Ecto neural progenitor cell (in vitro differentiated cells): ENCODE measurements around the gene SERPINB6.
A peak's percentile ranks its signal among the peaks of the same experiment; 100 is the strongest.
"Not testable (repeated sequence)": the region's sequence is repeated elsewhere in the genome, so short reads cannot be mapped to it uniquely, and the experiment has no call there.

Source experiments
- DNase-seq: peaks from one replicate; pipeline ENCODE4 v3.0.0-alpha.2; 2018; ENCODE audit warnings: low spot score

Gene SERPINB6

DNA sequence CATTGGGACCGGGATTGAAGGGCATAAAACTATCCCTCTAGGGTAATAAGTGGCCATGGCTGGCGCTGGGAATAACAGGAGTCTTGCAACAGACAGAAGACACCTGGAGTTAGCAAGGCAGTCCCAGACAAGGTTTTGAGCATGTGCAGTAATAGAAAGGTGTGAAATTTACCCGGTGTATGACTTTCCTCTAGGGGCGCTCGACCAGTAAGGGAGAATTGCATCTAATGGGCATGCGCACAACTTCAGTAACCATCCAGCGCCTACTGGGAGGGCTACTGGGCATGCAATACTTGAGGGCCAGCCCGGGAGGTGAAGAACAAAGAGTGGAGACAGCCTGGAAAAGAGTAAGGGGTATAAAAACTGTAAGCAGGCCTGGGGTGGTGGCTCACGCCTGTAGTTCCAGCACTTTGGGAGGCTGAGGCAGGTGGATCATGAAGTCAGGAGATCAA is 32.7 kb downstream of the SERPINB6 start:
- DNase-seq, result no peak

DNA sequence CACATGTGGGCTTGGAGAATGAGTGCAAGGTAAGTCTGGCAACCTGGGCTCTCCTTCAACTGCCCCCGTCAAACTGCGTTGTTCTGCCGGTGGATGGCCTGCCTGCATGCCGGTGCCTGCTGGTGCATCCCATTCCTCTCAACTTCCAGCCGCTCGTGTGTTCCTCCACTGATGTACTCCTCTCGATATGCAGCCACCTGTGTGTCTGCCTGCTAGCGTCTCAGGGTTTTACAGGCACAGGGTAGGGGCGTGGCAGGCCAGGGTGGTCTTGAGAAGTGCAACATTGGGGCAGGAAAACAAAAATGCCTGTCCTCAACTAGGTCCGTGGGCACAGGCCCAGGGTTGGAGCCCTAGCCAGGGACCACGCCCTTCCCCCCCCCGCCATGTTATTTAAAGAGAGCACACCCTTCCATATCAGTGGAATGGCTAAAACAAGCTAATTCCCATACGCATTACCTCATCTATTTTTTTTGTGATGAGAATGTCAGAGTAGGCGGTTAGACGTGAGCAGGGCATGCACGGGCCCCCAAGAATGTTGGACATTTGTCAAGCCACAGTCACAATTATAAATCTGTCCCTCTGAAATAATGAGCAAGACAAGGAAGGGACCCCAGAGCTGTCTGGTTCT is 33.2 kb downstream of the SERPINB6 start:
- DNase-seq, result no peak

DNA sequence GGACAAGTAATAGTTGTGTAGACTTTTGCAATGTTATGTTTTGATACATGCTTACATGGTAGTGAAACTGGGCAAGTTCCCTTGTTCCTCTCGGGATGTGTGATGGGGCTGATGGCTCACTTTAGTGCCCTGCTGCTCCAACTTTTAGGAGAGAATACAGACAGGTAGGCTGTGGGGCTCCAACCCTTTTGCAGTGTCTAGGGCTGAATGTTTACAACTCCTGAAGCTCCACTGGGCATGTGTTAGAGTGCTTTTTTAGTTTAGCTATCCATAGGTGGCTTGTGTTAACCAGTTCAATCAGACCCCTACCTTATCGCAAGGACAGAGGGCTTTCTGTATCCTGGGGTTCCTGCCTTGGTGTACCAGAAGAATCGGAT is 33.8 kb downstream of the SERPINB6 start:
- DNase-seq, result no peak

GRCh38 chr6:2935566-2936291 is 35.6 kb downstream of the SERPINB6 start:
- DNase-seq, result no peak

DNA sequence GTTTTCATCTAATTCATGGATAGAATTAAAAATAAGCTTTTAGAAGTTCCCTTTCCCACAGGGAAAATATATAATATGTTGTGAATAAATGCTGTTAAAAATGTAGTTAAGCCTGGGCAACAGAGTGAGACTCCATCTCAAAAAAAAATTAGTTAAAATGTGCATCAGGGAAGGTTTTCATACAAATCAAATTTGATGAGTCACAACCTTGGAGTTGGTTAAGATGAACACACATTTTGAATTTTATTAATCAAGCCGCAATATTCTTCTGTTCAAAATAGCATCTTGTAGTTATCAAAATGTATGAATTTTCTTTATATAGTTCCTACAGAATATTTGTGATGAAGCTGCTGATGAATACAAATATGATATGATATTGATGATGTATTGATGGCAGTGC is 37.3 kb downstream of the SERPINB6 start:
- no peak for DNase-seq

DNA sequence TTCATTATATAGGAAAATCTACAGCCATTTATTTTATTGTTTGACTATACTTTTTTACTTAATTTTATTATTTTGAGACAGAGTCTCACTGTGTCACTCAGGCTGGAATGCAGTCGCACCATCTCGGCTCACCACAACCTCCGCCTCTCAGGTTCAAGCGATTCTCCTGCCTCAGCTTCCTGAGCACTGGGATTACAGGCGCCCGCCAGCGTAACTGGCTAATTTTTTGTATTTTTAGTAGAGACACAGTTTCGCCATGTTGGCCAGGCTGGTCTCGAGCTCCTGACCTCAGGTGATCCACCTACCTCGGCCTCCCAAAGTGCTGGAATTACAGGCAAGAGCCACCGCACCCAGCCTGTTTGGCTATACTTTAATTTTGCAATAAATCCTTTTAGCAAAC is 38.5 kb downstream of the SERPINB6 start:
- not testable (repeated sequence) for DNase-seq

DNA sequence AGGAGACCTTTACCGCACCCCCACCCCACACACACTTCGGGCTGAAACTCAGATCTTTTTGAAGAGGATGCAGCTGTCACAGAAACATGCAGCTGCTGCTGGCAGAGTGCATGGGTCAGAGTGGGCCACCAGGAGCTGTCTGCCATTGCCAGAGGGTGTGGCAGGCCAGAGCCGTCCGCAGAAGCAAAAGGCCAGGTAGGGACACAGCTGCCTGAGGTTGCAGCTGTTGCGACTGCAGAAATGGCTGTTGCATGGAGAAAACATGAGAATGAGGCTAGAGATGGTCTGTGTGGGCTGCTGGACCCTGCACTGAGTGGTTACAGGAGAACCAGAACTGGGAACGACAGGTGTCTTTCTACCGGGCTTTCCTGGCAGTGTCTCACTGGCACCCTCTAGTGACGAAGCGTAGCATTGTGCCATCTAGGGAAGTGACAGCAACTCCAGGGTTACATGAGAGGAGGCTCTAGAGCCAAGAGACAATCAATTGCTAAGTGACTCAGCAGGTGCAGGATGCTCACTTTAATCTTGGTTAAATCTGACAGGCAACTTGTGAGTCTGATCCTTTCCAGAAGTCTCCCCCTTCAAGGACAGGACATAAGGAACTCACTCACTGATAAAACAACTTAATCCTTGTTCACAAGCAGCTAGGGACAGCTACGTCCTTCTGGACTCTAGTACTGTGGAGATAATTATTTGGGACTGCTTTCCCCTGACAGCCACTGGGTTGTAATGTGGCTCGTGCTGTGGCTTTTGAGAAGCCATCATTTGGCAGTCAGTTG is 39.2 kb downstream of the SERPINB6 start:
- DNase-seq, result peak; percentile 85

GRCh38 chr6:2931055-2931454 is 40.3 kb downstream of the SERPINB6 start:
- DNase-seq, result no peak

DNA sequence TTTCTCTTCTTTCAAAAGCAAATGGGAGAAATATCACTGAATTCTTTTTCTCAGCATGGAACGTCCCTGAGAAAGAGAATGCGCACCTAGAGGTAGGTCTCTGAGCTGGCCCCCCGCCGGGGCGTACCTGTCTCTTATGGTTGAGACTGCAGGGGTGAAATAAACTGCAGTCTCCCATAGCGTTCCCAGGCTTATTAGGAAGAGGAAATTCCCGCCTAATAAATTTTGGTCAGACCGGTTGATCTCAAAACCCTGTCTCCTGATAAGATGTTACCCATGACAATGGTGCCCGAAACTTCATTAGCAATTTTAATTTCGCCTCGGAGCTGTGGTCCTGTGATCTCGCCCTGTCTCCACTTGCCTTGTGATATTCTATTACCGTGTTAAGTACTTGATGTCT is 43.4 kb downstream of the SERPINB6 start:
- DNase-seq, result not testable (repeated sequence)

DNA sequence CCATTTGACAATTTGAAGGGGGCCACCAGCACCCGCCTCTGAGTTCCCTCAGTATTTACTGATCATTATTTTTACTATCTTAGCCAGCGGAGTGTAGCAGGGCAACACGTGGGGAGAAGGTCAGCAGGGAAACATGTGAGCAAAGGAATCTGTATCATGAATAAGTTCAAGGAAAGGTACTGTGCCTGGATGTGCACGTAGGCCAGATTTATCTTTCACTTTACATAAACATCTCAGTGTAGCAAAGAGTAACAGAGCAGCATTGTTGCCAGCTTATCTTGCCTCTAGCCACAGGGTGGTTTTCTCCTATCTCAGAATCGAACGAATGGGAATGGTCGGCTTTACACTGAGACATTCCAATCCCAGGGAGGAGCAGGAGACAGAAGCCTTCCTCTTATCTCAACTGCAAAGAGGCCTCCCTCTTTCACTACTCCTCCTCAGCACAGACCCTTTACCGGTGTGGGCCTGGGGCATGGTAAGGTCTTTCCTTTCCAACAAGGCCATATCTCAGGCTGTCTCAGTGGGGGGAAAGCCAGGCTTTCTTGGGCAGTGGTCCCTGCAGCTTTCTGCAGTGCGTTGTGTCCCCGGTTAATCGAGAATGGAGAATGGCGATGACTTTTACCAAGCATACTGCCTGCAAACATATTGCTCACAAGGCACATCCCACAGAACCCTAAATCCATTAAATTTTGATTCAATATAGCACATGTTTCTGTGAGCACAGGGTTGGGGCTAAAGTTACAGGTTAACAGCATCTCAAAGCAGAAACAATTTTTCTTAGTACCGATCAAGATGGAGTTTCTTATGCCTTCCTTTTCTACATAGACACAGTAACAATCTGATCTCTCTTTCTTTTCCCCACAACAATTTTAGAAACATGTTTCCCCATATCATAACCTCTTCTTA is 45.3 kb downstream of the SERPINB6 start:
- DNase-seq, result not testable (repeated sequence)

DNA sequence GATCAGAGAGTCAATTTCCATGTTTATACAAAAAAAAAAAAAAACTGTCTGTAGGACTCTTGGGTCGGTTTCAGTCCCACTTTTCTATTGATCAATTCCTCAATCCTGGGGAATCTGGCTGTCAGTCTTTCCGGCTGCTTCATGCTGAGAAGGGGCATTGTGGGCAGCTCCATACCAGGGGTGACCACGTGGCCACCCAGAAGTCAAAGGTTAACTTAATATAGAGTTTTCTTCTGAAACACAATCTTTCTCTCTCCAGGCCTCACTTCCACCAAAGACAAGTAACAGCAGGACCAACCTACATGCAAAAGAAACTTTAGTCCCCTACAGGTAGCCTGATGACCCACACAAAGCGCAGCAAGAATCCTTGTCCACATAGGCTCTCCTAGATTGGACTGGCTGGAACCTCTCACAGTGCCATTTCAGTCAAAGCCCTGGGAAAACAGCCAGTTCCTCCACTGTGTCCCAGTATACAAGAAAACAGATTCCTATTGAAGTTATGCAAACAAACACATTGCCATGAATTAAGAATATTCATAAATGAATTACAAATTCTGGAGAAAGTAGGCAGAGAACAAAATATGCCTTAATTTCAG is 49.7 kb downstream of the SERPINB6 start:
- no peak for DNase-seq

DNA sequence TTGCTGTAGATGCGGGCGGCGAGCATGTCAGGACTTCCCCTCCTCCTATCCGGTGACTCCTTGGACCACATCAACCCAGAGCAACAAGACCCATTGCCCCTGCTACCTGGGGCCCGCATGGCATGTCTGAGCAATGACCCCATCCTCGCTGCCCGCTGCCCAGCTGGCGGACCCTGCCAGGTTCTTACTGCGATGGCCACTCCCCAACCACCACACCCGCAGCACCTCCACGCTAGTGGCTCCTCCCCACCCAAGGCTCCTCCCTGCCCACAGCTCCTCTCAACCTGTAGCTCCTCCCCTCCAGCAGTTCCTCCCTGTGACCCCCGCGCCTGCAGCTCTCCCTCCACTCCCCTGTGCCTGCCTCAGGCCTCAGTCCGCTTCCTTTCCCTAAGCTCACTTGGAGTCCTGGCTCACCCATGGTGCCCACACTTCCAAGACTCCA is 50.7 kb downstream of the SERPINB6 start:
- no peak for DNase-seq

- no peak for DNase-seq
These were observed 51.5 kb downstream of the SERPINB6 start for GRCh38 chr6:2919886-2920285.

GRCh38 chr6:2919401-2919800 is 52.0 kb downstream of the SERPINB6 start:
- DNase-seq, result no peak

- no peak for DNase-seq
These were observed 52.4 kb downstream of the SERPINB6 start for GRCh38 chr6:2918936-2919335.

DNA sequence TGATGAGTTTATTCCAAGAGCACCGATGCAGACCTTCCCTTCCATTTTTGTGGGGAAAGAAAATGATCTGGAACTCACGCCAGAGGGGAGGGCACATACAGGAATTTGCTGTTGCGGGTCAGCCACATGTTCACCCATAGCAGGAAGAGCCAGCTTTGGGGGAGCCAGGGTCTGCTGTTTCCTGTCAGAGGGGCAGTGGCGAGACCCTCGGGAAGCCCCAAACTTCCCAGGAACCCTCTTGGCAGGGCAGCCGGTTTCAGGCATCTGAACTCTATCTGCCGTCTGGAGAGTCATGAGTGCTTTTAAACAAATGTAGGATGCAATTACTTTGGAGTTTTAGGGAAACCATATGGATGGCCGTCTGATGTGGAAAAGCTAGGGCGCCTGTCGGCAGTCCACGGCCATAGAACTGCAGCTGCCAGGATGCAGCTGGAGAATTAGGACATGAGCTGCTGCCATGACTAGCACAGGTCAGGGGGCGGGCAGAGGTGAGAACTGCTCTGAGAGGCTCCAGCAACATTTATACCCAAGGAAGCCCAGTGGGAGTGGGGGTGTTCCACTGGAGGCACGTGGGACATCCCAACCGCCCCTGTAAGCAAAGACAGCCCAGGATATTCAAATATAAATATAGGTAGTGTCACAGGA is 53.4 kb downstream of the SERPINB6 start:
- DNase-seq, result no peak

DNA sequence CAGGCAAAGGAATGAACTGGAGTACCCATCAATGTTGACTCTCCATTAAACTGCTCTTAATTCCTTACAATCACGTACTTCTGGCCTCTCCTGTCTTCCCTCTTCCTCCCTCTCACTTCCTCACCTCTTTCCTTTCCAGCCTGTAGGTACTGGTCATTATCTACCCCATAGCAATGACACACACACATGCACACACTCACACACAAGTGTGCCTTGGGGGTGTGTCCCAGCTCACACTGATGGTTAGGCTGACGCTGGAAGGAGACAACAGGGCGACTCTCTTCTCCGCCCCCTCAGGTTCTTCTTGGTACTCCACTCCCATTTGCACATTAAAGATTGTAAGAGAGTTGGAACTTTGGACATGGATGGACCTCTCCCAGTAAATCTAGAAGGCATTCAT is 54.3 kb downstream of the SERPINB6 start:
- DNase-seq, result no peak

DNA sequence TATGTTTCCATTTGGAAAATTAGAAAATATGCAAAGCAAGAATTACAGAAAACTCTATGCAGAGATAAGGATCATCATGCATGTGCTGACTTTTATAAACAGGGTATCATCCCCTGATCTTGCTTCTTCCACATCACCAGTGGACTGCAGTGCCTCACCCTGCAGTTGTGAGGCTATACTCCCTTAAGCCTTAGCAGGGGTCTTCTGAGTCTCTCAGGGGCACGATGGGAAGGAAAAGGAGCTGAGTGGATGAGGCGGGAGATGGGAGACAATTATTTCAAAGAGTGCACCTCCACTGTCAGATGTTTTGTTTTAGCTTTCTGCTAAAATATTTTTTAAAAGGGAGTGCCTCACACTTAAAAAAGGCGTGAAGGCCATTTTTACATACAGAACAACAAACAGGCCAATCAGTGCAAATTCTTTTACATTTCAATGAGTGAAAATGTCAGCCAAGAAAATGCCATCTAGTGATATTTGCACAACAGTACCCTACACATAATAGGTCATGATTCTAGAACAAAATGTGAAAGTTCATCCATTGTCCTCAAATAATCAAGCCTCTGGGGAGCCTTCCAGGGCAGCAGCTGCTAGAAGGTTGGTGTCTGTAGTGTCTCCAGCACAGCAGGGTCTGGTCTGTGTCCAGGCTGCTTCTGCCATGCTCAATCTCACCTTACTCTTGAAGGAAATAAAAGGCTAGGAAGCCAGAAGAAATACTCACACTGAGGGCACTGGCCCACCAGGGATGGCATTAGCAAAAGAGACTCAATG is 55.0 kb downstream of the SERPINB6 start:
- DNase-seq, result no peak

DNA sequence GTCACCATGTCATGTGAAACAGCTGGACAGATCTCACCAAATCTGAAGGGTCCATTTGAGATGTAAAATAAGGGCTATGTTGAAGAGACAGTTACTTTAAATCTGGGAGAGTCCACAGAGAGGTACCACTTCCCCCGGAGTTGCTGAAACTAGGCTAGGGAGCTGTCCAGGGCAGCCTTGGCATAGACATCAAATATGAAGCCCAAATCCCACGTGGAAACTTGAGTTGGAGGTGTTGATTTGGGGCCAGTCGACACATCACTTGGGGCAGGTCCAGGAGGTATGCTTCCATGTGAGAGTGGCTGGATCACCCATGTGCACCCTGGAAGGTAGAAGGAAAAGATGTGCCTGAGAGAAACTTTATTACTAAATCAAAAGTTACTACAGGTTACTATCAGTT is 56.2 kb downstream of the SERPINB6 start:
- DNase-seq, result no peak

DNA sequence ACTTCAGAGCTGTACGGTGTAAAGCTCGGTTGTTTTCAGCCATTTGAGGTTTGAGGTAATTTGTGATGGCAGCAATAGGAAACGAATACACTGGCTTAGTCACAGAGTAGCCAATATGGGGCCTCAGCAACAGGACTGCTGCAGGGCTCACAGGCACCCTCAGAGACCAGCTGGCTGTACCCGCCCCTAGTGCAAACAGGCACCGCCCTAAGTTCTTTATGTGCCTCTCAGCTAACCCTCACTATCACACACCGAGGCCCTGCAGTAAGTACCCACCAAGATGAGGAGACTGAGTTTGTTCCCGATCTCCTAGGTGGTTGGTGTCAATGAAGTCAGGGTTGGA is 57.1 kb downstream of the SERPINB6 start:
- no peak for DNase-seq
